NCI-H1417 (cell line): ENCODE measurements around the gene SLC17A5.
"Not testable (repeated sequence)": the region's sequence is repeated elsewhere in the genome, so short reads cannot be mapped to it uniquely, and the experiment has no call there.

Experiments used
- DNase-seq, 3 experiments: peaks; one replicate each; lab custom pipeline; 2025; lab: John Stamatoyannopoulos, UW

The SLC17A5 gene

GRCh38 chr6:73565767-73566485 lies 87.9 kb downstream of the SLC17A5 start:
- DNase-seq, result no peak

GRCh38 chr6:73564578-73565345 lies 89.0 kb downstream of the SLC17A5 start:
- no peak for DNase-seq

GRCh38 chr6:73562558-73562957 lies 91.2 kb downstream of the SLC17A5 start:
- DNase-seq, result no peak

- DNase-seq, result no peak
Measured at GRCh38 chr6:73560853-73561407, 92.9 kb downstream of the SLC17A5 start.

- DNase-seq, result no peak
Measured at GRCh38 chr6:73560182-73560732, 93.5 kb downstream of the SLC17A5 start.

- not testable (repeated sequence) for DNase-seq
Measured at GRCh38 chr6:73559399-73559794, 94.4 kb downstream of the SLC17A5 start.

- DNase-seq, result no peak
Measured at GRCh38 chr6:73558624-73559398, 95.0 kb downstream of the SLC17A5 start.

GRCh38 chr6:73556836-73557235 lies 97.0 kb downstream of the SLC17A5 start:
- DNase-seq, result no peak

GRCh38 chr6:73555380-73555949 lies 98.3 kb downstream of the SLC17A5 start:
- not testable (repeated sequence) for DNase-seq

GRCh38 chr6:73551115-73551514 lies 102.7 kb downstream of the SLC17A5 start:
- not testable (repeated sequence) for DNase-seq

- no peak for DNase-seq
Measured at GRCh38 chr6:73548458-73549446, 105.0 kb downstream of the SLC17A5 start.

- no peak for DNase-seq
Measured at GRCh38 chr6:73547036-73547435, 106.8 kb downstream of the SLC17A5 start.
